NCI-H2107 treated with DMSO at 0.1 percent for 48 hours (cell line): Measurements from ENCODE around the gene ZSCAN22.
A peak's percentile ranks its signal among the peaks of the same experiment; 100 is the strongest.

ENCODE experiments used
- DNase-seq: peaks from one replicate; lab custom pipeline; 2025; ENCODE audit not compliant: unreplicated experiment; lab: John Stamatoyannopoulos, UW

The ZSCAN22 gene

DNA sequence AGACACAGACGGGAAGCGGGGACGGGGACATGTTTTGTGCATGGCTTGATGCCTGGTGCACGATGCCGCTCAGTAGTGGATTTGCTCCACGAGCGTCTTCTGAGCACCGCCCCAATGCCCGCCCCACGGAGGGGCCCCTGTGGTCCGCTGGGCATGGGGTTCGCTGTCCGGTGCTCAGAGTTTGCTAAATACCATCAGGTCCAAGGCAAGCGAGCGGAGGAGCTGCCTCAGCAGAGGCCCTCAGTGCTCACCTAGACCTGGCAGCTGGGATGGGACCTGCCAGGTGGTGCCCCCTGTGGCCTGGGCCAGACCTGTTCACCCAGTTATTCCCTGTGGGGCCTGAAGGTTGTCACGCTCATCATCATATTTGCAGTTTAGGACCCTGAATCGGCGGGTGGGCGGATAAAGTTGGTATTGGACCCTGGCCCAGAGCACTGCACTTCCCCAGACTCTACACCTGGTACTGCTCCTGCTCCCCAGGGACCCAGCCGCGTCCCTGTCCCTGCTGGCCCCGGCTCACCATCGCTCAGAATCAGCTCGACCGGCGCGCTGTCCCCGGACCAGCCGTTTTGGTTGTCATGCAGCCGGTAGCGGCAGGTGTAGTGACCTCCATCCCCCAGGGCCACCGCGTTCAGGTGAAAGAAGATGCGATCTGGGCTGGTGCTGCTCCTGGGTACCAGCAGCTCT is 24.2 kb downstream of the ZSCAN22 start:
- no peak for DNase-seq

DNA sequence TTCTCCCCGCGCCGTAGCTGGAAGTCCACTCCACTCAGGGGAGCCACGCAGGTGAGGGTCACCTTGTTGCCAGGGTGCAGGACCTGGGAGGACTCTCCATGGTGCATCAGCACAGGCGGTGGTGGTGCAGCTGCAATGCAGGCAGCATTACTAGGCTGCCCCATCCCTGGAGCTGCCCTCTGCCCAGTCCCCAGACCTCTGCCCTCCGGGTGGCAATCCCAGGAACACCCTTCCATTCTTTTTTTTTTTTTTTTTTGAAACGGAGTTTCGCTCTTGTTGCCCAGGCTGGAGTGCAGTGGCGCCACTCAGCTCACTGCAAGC is 24.7 kb downstream of the ZSCAN22 start:
- no peak for DNase-seq

DNA sequence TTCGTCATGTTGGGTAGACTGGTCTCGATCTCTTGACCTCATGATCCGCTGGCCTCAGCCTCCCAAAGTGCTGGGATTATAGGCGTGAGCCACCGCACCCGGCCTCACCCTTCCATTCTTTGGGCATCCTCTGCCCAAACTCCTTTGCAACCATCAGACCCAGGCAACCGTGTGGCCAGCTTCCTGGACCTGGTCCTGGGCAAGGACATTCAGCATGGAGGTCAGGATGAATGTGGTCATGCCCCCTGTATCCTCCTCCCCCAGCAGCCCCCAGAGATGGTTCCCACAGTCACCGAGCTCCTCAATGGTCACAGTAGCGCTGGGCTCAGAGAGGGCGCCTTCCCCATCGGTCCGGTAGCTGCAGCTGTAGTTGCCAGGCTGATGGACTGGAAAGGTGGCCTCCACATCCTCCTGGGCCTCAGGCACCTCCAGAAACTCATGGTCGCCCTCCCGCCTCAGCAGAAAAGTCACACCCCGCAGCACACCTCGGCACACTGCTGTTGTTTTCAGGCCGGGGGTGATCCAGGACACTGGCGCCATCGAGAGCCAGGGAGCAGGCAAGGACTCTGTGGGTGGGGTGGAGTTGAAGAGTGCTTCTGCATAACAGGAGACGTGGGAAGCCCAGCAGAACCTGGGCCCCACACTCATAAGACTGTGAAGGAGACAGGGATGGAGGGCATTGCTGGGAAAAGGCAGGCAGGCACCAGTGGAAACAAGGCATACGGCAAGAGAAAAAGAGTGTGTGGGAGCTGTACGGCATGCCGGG is 25.4 kb downstream of the ZSCAN22 start:
- no peak for DNase-seq

DNA sequence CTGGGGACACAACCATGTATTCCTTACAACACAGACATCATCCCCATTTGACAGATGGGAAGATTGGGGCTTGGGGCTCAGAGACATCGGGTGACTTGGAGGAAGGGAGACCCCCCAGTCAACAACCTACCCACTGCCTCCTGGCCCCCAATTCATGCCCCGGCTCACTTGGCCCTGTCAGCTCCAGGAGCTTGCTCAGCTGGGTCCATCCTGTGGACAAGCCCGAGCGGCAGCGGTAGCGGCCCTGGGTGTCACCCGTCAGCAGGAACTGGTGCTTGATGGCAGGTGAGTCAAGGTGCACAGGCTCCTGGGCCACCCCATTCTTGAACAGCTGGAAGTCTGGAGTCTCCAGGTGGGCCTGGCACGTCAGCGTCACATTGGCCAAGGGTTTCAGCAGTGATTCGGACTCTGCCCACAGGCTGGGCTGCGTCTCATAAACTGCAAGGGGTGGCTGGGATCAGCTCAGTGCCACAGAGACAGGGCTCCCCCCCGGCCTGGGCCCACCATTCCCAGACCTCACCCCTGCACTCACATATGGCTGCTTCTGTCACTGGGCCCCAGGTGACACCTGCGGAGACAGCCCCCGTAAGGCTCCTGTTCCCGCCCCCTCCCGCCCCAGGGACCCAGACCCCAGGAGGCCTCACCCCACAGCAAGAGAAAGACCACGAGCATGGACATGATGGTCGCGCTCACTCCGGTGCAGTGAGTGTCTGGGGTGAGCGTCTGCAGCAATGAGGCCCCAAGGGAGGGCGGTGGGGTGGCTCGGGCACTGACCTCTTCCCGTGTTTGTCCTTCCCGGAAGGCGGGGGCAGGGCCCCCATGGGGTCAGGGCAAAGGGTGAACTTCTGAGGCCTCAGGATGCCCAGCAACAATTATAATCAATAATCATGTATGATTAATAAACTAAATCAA is 26.2 kb downstream of the ZSCAN22 start, which contains the start of gene A1BG:
TSS of gene A1BG (minus strand) at position 733 of the 912 bp plus-strand sequence. CDS start at position 678, 55 bp downstream.
- DNase-seq, result no peak

DNA sequence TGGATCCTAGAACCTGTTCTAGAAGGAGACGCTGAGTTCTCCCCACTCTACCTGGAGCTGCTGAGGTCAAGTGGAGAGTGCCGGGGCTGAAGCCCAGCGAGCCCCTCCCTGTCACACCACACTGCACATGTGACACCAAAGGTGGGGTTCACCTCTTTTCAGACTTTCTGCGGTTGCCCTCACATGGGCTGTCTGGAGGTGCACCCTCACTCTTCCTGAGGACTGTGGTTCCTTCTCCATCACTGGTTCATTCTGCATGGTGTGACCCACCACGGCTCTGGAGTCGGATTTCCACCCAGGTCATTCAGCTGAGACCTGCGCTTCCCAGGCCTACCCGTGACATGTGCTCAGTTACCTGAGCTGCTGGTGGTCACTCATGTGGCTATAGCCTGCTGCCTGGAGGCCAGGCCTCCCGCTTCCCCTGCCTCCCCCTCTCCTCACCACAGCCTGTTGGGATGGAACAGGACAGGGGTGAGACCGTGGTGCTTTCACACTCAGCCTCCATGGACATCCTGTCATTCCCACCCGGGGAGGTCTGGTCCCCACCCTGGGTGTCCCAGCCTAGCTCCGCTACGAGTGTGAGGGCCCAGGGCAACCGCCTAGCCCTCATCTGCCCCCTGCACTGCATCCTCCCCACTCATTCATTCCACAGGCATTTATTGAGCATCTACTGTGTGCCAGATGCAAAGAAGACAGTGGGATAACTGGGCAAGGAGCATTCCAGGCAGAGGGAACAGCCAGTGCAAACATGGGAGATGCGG is 27.1 kb downstream of the ZSCAN22 start:
- no peak for DNase-seq

DNA sequence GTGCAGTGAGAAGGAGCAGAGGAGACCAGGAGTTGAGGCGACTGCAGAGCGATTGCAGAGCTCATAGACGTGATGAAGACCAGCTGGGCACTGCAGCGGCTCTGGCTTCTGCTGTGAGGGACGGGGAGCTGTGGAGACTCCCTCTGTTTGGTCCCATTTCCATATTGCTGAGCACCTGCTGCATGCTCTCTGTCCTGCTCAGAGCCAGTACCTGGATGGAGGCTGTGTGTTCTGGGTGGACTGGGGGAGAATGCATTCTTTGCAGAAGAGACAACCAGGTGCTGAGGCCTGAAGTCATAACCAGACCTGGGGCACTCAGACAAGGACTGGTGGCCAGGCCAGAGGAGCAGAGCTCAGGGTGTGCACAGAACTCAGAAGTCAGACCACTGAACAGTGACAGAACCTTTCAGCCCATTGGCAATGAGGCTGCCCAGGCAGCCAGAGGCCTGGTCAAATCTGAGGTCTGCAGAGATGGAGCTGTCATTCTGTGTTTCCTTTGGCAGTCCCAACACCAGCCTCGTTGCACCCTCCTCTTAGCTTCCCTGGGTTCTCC is 27.8 kb downstream of the ZSCAN22 start:
- DNase-seq, result no peak

DNA sequence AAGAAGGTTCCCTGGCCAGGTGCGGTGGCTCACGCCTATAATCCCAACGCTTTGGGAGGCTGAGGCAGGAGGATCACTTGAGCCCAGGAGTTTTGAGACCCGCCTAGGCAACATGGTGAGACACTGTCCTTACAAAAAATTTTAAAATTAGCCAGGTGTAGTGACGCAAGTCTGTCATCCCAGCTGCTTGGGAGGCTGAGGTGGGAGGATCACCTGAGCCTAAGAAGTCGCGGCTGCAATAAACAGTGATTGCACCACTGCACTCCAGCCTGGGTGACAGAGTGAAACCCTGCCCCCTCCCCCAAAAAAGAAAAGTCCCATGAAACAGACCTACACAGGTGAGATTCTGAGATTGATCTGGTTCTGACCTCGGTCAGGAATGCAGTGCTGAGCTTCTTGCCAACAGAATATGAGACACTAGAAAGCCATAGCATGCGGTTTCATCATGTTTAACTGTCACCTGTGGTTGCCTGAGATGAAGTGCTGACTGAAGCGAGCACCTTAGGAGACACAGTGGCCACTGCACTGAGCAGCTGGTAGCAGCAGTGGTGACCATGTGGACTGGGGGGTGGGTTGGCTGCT is 28.5 kb downstream of the ZSCAN22 start:
- no peak for DNase-seq

DNA sequence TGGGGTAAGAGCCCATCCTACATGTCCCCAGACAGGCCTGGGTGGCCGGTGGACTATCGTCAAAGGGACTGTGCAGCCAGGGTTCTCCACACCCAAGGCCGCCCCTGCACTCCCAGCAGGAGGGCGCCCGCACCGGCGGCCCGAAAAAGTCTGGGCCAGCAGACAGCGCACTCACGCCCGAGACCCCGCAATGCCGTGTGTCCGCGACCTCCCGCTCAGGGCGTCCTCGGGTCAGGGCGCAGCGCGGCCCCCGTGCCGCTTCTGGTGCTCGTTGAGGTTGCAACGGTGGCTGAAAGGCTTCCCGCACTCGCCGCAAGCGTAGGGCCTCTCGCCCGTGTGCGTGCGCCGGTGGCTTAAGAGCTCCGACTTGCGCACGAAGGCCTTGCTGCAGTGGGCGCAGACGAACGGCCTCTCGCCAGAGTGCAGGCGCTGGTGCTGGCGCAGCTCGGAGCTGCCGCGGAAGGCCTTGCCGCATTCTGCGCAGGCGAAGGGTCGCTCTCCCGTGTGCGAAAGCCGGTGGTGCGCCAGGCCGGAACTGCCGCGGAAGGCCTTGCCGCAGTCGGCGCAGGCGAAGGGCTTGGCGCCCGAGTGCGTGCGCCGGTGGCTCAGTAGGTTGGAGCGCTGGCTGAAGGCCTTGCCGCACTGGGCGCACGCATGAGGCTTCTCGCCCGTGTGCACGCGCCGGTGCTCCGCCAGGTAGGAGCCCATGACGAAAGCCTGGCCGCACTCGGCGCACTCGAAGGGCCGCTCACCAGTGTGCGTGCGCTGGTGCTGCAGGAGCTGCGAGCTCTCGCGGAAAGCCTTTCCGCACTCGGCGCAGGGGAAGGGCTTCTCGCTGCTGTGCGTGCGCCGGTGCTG is 29.3 kb downstream of the ZSCAN22 start:
- DNase-seq, result no peak

DNA sequence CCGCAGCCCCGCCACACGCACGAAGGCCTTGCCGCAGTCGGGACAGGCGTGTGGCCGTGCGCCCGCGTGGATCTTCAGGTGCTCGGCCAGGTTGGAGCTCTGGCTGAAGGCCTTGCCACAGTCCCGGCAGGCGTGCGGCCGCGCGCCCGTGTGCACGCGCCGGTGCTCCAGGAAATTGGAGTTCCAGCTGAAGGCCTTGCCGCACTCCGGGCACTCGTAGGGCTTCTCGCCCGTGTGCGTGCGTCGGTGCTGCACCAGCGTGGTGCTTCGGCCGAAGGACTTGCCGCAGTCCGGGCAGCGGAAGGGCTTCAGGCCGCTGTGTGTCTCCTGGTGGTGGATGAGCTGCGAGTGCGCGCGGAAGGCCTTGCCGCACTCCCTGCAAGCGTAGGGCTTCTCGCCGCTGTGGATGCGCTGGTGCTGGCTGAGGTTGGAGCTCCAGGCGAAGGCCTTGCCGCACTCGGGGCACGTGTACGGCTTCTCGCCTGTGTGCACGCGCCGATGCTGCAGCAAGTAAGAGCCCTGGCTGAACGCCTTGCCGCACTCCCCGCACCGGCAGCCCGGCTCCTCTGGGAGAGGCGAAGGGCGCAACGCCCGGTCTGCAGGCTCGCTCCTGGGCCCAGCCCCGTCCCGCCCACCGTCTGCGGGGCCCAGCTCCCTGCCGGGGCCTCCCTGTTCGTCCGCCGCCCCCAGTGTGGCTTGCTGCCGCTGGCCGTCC is 30.1 kb downstream of the ZSCAN22 start:
- DNase-seq, result no peak

DNA sequence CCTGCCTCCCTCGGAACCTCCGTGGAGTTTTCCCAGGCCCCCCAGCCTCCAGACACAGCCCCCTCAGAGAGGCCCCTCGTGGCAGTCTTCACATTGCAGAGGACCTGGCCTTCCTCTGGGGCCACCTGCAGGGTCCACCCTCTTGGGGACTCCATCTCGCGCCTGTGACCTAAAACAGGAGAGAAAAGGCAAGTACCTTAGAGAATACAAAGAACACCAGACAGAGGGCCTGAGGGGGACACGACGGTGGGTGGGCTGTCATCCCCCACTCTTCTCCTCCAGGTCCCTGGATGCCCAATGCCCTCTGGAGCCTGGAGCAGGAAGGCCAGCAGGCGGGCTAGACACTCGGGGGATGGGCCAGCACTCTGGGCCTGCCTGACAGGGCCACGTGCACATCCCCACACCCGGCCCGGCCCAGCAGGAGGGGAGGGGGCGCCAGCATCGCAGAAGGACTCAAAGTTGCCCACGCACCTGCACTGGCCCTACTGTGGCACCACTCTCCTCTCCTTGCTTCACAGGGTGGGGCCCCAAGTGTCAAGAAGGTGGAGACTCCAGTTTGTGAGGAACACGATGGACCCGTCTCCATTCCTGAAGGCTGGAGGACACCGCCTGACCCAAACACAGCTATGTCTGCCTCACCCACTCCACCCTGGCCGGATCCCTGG is 30.8 kb downstream of the ZSCAN22 start:
- DNase-seq, result no peak

DNA sequence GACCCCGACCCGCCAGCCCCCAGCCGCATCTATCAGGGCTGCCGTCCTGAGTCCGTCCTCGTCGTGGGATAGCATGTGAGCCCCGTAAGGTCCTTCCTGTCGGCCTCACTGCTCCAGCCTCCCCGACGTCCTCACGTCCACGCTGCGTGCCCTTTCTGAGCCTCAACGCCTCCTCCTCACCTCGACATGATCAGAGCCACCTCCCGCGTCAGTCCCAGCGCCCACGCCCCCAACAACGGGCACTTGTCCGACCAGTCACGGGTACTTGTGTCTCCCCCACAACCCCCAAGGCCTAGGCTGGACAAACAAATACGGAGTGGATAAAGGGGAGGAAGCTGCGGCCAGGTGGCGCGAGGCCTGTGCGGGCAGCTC is 35.1 kb downstream of the ZSCAN22 start:
- no peak for DNase-seq

DNA sequence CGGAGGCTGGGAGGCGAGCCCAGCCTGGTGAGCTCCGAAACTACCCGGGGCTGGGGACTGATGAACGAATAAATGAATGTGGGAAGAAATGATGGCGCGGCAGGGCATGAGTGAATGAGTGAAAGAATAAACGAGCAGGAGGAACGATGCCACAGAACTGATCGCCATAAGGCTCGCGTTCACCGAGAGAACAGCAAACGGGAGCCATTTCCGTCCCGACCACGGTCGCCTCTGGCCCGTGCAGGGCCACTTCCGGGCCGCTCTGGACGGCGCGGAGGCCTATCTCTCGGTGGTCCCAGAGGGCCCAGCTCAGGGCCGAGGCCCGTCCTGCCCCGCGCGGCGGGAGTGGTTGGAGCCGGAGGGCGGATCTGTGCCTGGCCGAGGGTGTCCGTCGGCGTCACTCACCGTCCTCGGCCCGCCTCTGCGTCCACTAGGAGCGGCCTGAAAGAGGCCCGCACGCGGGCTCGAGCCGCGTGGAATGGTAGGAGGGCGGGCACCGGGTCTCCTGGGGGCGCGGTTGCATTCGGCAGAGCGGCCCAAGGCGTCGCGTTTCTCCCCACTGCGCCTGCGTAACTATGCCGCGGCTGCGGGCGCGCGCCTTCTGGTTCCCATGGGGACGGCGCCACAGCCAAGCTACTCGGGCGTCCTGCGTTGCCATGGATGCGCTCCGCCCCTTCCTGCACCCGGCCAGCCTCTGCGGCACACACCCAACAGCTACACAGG is 35.6 kb downstream of the ZSCAN22 start, which contains the start of gene ZNF497:
TSS of gene ZNF497 (minus strand) at position 480 of the 723 bp plus-strand sequence. CDS start 5,116 bp downstream, outside the sequence.
- peak; percentile 79 for DNase-seq

DNA sequence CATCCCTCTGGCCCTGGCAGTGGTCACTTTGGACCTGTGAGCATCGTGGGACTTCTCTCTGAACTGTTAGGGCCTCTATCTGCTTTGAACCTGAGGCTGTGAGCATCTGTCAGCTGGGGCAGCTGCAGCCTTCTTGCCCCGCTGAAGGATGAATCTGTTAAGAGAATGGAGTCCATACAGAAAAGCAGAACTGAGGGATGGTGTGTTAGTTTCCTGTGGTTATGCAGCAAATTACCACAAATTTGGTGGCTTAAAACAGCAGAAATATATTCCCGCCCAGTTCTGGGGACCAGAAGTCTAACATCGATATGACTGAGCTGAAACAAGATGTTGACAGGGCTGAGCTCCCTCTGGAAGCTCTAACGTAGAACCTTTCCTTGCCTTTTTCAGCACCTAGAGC is 37.4 kb downstream of the ZSCAN22 start:
- no peak for DNase-seq

DNA sequence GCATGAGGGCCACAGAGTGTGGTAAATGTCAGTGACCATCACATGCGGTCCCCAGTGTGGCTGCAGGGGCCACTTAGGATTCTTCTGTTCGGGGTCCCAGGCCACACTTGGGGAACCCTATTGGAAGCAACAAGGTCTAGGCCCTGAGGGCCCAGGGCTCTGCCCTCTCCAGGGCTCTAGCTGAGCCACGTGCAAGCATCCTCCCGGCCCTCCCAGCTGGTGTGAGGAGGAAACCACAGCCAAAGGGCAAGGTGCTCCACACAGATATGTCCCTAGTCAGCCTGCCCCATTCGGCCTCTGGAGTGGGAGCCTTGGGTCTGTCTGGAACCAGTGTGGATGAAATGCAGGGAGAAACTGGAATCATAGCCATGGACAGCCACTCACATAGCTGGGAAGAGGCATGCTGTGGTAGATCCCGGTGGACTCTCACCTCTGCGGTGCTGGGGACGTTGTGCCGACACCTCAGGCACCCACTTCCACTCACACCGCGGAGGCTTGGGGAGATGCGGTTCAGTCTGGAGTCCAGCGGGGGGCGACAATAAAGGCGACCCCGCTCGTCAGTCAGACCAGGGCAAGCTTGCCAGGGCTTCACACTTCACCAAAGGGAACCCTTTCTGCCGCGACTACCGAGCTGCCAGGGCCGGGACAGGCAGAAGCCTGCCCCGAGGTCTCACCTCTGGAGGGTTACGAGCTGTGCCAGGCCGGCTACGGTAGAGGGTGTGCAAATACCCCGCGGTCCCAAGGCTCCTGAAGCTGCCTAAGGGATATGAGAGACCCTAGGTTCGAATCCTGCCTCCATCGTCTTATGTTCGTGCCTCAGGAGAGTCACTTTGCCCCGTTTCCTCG is 40.0 kb downstream of the ZSCAN22 start:
- DNase-seq, result no peak

DNA sequence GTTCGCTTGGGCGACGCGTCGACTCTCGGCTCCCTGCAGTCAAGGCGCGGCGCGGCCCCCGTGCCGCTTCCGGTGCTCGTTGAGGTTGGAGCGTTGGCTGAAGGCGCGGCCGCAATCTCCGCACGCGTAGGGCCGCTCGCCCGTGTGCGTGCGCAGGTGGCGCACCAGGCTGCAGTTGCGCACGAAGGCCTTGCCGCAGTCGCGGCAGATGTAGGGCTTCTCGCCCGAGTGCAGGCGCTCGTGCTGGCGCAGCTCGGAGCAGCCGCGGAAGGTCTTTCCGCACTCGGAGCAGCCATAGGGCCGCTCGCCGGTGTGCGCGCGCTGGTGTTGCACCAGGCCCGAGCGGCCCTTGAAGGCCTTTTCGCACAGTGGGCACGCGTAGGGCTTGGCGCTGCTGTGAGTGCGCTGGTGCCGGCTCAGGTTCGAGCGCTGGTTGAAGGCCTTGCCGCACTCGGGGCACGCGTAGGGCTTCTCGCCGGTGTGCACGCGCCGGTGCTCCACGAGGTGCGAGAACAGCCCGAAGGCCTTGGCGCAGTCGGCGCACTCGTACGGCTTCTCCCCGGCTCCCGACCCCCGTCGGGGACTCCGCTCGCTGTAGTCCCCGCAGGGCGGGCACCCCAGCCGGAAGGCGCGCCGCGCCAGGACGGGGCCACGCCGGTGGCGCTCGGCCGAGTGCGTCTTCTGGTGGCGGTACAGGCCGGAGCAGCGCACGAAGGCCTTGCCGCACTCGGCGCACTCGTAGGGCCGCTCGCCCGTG is 41.1 kb downstream of the ZSCAN22 start:
- no peak for DNase-seq
